Ecto neural progenitor cell (in vitro differentiated cells): ENCODE measurements around the gene NTM.
"Not testable (repeated sequence)": the region's sequence is repeated elsewhere in the genome, so short reads cannot be mapped to it uniquely, and the experiment has no call there.

Experiments used
- DNase-seq: peaks from one replicate; pipeline ENCODE4 v3.0.0-alpha.2; 2018; ENCODE audit warnings: low spot score

Gene NTM

GRCh38 chr11:132312701-132313111 is 942.3 kb downstream of the NTM start:
- DNase-seq: peak; percentile 65

- no peak for DNase-seq
Measured at GRCh38 chr11:132314911-132315455, 944.6 kb downstream of the NTM start.

GRCh38 chr11:132315696-132316095 is 945.3 kb downstream of the NTM start:
- no peak for DNase-seq

- DNase-seq: no peak
Measured at GRCh38 chr11:132318421-132319157, 948.2 kb downstream of the NTM start.

GRCh38 chr11:132319419-132319818 is 949.0 kb downstream of the NTM start:
- DNase-seq: not testable (repeated sequence)

- DNase-seq: no peak
Measured at GRCh38 chr11:132330515-132330914, 960.1 kb downstream of the NTM start.

GRCh38 chr11:132332521-132332920 is 962.1 kb downstream of the NTM start:
- DNase-seq: no peak

- DNase-seq: no peak
Measured at GRCh38 chr11:132334769-132335280, 964.4 kb downstream of the NTM start.

- no peak for DNase-seq
Measured at GRCh38 chr11:132335311-132335710, 964.9 kb downstream of the NTM start.

GRCh38 chr11:132336781-132337535 is 966.5 kb downstream of the NTM start:
- no peak for DNase-seq

- no peak for DNase-seq
Measured at GRCh38 chr11:132337819-132338416, 967.5 kb downstream of the NTM start.

- peak; percentile 4 for DNase-seq
Measured at GRCh38 chr11:132342408-132342807, 972.0 kb downstream of the NTM start.

- no peak for DNase-seq
Measured at GRCh38 chr11:132343445-132344175, 973.2 kb downstream of the NTM start.

GRCh38 chr11:132346558-132347148 is 976.2 kb downstream of the NTM start:
- no peak for DNase-seq

- DNase-seq: no peak
Measured at GRCh38 chr11:132347156-132348090, 977.0 kb downstream of the NTM start.

- DNase-seq: no peak
Measured at GRCh38 chr11:132349811-132350733, 979.7 kb downstream of the NTM start.

GRCh38 chr11:132351050-132351449 is 980.6 kb downstream of the NTM start:
- no peak for DNase-seq

- no peak for DNase-seq
Measured at GRCh38 chr11:132352497-132352896, 982.1 kb downstream of the NTM start.

GRCh38 chr11:132353255-132353654 is 982.8 kb downstream of the NTM start:
- no peak for DNase-seq
